BJ (cell line): ENCODE measurements around the gene MYNN. TPM values are rescaled to one million over a fixed set of nuclear protein-coding genes. Genes with fewer than 3 reads are reported as not detected.
A peak's percentile ranks its signal among the peaks of the same experiment; 100 is the strongest.
"Not testable (repeated sequence)": the region's sequence is repeated elsewhere in the genome, so short reads cannot be mapped to it uniquely, and the experiment has no call there.

Experiments
- CTCF ChIA-PET: fragments of 350-600 bp; formaldehyde crosslinking; extraction: SDS; loops from one replicate; lab custom pipeline; 2021; ENCODE audit warnings: antibody characterized with exemption, inconsistent platforms; lab: Yijun Ruan, JAX
- POLR2A ChIA-PET: fragments of 300-600 bp; sonication (Branson Sonifier 250); formaldehyde crosslinking; extraction: SDS; loops from one replicate; lab custom pipeline; 2021; ENCODE audit warnings: antibody characterized with exemption; lab: Charles Lee
- DNase-seq: peaks from one replicate; pipeline ENCODE4 v3.0.0-alpha.2; 2011; ENCODE audit warnings: low read depth
- H3K27me3 ChIP-seq: 2 replicates; pipeline ENCODE4 v1.6.0; 2011; ENCODE audit warnings: low read length; ENCODE audit not compliant: control insufficient read depth, insufficient read depth
- H3K36me3 ChIP-seq: 2 replicates; pipeline ENCODE4 v1.5.1; 2011; ENCODE audit warnings: low read length; ENCODE audit not compliant: control insufficient read depth, insufficient read depth
- H3K4me3 ChIP-seq: 2 replicates; pipeline ENCODE4 v1.5.1; 2011; ENCODE audit warnings: low read depth, mild to moderate bottlenecking, control low read depth, low read length
- polyA minus RNA-seq: library from RNA; depleted of rRNA, polyadenylated mRNA; stranded (reverse); fragments of >200 nt; gene quantifications from 2 replicates; pipeline ENCODE4 v1.2.3, GENCODE V29; 2011; rRNA and poly(A)+ RNA removed
- polyA plus RNA-seq: library from polyadenylated mRNA; depleted of rRNA; stranded (reverse); fragments of >200 nt; gene quantifications from 2 replicates; pipeline ENCODE4 v1.2.3, GENCODE V29; 2011; rRNA removed
- TF ChIP-seq, protein P1 (sequence below): IDR thresholded peaks from 2 replicates; pipeline ENCODE4 v1.5.1; 2011; ENCODE audit warnings: low read depth, mild to moderate bottlenecking, control low read depth, inconsistent platforms, low read length, moderate library complexity; ENCODE audit not compliant: insufficient read depth

The MYNN gene
- 10.1 and 17.1 TPM in 2 replicates for polyA plus RNA-seq
- 5.6 and 7.8 TPM in 2 replicates for polyA minus RNA-seq

DNA sequence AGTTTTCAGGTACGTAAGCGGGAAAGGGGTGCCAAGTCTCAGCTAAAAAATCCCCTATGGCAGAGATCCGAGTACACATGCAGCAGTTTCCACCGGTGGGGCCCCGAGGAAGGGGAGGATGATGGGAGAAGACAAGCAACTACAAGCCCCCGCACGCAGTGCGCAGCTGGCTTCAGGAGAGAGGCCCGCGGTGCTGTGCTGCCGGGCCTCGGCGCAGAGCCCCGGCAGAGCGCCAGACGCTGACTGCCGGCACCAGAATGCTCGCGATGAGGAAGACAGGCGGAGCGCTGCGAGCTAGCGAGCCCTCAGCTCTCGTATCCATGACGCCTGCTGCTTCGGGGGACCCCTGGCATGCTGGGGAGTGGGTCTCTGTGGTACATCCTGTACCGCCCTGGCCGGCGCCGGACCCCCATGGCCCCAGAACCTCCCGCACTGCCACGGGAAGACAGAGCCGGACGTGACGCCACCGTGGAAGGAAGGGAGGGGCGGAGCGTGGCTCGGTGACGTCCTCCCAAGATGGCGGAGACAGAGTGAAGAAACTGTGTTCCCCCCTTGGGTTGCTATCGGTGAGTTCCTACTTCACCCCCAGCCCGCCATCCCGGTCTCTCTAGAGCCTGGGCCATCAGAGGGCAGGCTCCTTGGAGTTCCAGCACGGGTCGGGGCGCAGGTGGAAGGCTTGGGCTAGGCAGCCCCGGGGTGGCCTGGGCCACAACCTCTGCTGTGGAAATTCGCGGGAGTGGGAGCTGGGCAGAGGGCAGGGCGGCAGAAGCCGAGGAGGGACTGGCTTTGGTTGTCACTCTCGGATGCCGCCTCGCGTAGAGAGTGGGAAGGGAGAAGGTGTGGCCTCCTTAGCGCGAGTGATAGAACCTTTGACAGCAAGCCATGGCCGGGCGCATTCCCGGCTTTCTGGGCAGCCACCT, at the start of gene MYNN:
TSS of gene MYNN (plus strand) at position 500 of the 920 bp plus-strand sequence. CDS start 900 bp downstream, outside the sequence.
- H3K4me3 ChIP-seq = peak within 1 kb of the TSS; percentile 99

DNA sequence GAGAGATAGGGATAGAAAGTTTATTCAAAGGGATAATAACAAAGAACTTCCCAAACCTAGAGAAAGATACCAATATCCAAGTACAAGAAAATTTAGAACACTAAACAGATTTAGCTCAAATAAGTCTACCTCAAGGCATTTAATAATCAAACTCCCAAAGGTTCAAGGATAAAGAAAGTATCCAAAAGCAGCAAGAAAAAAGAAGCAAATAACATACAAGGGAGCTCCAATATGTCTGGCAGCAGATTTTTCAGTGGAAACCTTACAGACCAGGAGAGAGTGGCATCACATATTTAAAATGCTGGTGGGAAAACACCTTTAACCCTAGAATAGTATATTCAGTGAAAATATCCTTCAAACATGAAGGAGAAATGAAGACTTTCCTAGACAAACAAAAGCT, 41.3 kb upstream of the MYNN start:
- H3K27me3 ChIP-seq = not testable (repeated sequence)

More for the DNA sequence above, at the start of gene MYNN:
- TF ChIP-seq, protein P1, sequence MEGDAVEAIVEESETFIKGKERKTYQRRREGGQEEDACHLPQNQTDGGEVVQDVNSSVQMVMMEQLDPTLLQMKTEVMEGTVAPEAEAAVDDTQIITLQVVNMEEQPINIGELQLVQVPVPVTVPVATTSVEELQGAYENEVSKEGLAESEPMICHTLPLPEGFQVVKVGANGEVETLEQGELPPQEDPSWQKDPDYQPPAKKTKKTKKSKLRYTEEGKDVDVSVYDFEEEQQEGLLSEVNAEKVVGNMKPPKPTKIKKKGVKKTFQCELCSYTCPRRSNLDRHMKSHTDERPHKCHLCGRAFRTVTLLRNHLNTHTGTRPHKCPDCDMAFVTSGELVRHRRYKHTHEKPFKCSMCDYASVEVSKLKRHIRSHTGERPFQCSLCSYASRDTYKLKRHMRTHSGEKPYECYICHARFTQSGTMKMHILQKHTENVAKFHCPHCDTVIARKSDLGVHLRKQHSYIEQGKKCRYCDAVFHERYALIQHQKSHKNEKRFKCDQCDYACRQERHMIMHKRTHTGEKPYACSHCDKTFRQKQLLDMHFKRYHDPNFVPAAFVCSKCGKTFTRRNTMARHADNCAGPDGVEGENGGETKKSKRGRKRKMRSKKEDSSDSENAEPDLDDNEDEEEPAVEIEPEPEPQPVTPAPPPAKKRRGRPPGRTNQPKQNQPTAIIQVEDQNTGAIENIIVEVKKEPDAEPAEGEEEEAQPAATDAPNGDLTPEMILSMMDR = peak; percentile 40; the same call in 1 of the 2 replicates
- no peak for DNase-seq
- CTCF ChIA-PET = no interaction called here
- no peaks in the 10 kb centered on the region for H3K27me3 ChIP-seq
- POLR2A ChIA-PET = interaction anchor here (0.7 to 1.4 kb wide), 2 partner anchors 18 to 896 kb away, joined by 3 to 4 read pairs; no protein-coding TSS in a partner anchor
- peaks cover 1% of the 10 kb centered on the region; the same call in 1 of the 2 replicates for H3K36me3 ChIP-seq

DNA sequence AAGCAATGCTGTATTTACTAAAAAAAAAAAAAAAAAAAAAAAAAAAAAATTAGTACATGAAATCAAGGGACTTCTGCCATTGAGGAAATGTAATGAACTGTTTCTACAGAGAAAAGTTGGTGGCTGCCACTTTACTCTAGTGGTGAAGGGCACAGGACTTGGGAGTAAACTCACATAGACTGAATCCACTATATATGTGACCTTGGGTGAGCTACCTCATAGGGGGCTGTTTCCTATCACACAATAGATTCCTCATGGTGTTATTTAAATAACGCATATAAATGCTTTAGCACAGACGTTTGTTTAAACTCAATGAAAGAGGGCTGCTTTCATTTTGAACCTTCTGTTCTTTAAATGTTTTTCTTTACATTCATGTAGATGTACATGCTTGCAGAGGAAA, 34.1 kb upstream of the MYNN start:
- H3K4me3 ChIP-seq = no peak overlapping the region
- H3K27me3 ChIP-seq = no peaks in the 10 kb centered on the region
- H3K36me3 ChIP-seq = no peaks in the 10 kb centered on the region
- DNase-seq = no peak
- TF ChIP-seq, protein P1 = no peak
- CTCF ChIA-PET = interaction anchor here (1.0 kb wide), 1 partner anchor 10 kb away, joined by 3 read pairs; no protein-coding TSS in a partner anchor
- POLR2A ChIA-PET = no interaction called here

More for the DNA sequence above, 41.3 kb upstream of the MYNN start:
- DNase-seq, H3K36me3 ChIP-seq, H3K4me3 ChIP-seq, POLR2A ChIA-PET: not testable (repeated sequence)
- CTCF ChIA-PET = interaction anchor here (2.2 kb wide), 1 partner anchor 12 kb away, joined by 5 read pairs; no protein-coding TSS in a partner anchor

DNA sequence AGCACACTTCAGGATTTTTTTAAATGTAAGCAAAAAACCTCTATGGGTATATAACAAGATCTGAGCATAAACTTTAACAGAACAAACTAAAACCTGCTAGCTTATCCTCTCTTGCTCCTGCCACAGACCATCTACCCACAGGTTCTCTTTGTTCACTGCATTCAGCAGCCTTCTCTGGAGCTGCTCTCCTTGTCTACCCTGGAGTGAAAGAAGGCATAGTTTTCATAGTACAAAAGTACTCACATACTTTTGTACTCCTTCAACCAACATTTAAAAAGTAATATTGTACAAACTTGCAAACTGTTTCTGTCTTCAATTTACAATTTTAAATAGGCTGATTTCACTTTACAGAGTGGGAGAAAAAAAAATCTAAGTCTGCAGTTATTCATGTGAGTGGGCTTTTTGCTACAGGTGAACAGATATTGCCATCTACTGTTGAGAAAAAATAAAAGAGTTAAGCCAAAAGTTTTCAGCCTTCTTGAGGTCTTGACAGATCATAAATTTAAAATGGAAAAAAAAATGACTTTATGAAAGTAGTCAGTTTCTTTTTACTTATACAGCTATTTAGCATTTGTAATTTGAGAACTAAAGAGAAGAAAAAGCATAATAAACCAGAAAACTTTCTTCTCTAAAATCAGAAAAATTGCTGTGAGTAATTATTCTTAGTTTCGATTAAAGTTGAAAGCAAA, 28.7 kb upstream of the MYNN start:
- TF ChIP-seq, protein P1 = no peak
- no peaks in the 10 kb centered on the region for H3K36me3 ChIP-seq
- DNase-seq = no peak
- CTCF ChIA-PET = interaction anchor here (0.5 to 2.1 kb wide), 4 partner anchors 13 to 791 kb away, joined by 3 to 5 read pairs (median 3); no protein-coding TSS in a partner anchor
- H3K4me3 ChIP-seq = no peak overlapping the region
- POLR2A ChIA-PET = no interaction called here
- peaks cover 2% of the 10 kb centered on the region; the same call in 1 of the 2 replicates for H3K27me3 ChIP-seq

DNA sequence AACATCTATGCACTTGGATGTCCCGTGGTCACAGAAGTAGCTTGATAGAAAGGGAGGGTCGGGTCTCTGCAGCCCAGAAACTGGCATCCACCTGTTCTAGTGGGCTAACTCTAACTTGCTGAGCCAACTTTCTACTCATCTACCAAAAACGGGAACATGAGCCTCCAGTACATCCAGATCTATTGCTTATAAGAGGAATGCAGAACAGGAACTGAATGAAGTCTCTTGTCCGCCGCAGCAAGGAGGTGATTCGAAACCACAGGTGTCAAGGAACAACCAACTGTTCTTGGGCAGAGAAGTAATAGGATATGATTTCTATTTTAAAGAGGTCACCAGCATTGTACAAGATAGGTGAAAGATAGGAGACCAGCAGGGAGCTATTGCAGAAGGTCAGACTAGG, 26.3 kb upstream of the MYNN start:
- POLR2A ChIA-PET = no interaction called here
- CTCF ChIA-PET = no interaction called here
- H3K36me3 ChIP-seq = no peaks in the 10 kb centered on the region

More for the DNA sequence above, 26.3 kb upstream of the MYNN start:
- no peak overlapping the region for H3K4me3 ChIP-seq
- no peak for DNase-seq
- H3K27me3 ChIP-seq = peaks cover 2% of the 10 kb centered on the region; the same call in 1 of the 2 replicates
- TF ChIP-seq, protein P1 = no peak
